Measurements from ENCODE around the gene REV3L. TPM values are rescaled to one million over a fixed set of nuclear protein-coding genes. Genes with fewer than 3 reads are reported as not detected.

Gene REV3L
- total and polyA plus RNA-seq, 9 of the 15 experiments (the other 6 are each of a cell fraction or from before 2014, with no cell fraction given) = 5.5 to 24.4 (median 14.4) TPM

- ChIA-PET POLR2A (interaction anchor here (1.5 kb wide), 1 partner anchor 12 kb away, joined by 7 read pairs; no protein-coding TSS in a partner anchor), CTCF (ENCODE audit: low intra/inter-chr PET ratio) (no interaction called here)
- in situ Hi-C loops (cut with MboI) = no loop called here
- H3K9ac ChIP-seq (ENCODE audit: insufficient read depth in 1 of 2, low read depth in 2 of 2, low read length in 2 of 2) = no peak overlapping the region
- no peaks in the 10 kb centered on the region for H3K9me3 ChIP-seq (replicated peaks; ENCODE audit: control insufficient read depth, insufficient read depth, low read depth, low read length)
- H3K27ac ChIP-seq (ENCODE audit: extremely low read depth, low read depth, low read length) = no peak overlapping the region; the same call in 2 of the 3 replicates
- no peak overlapping the region for H3K4me3 ChIP-seq
- H3K4me2 ChIP-seq (ENCODE audit: insufficient read depth, low read length) = peak overlapping the region; percentile 28; the same call in 1 of the 2 replicates
- DNase-seq (ENCODE audit: extremely low read depth in 1 of 4, low spot score in 3 of 4) = peak in 1 of 4 experiments; percentile 32
- H3K9me1 ChIP-seq (ENCODE audit: control insufficient read depth, insufficient read depth, low read length) = no peaks in the 10 kb centered on the region
- peaks cover 50% of the 10 kb centered on the region for H3K36me3 ChIP-seq (ENCODE audit: control insufficient read depth, insufficient read depth, low read length)
- H3K27me3 ChIP-seq (ENCODE audit: control insufficient read depth in 2 of 2, insufficient read depth in 2 of 2, low read length in 2 of 2) = no peaks in the 10 kb centered on the region
- no peak overlapping the region for H2AFZ ChIP-seq (ENCODE audit: low read depth, low read length)
- intact Hi-C loops (cut with micrococcal nuclease) = no loop called here
- BruUV-seq (replicated peaks) = no TSS peak
- peaks cover 0 to 3% of the 10 kb centered on the region in 2 experiments; a peak in 2 of 5 replicates for H3K4me1 ChIP-seq (replicated peaks in 1 of 2; ENCODE audit: control insufficient read depth in 2 of 2, insufficient read depth in 2 of 2, low read length in 2 of 2)
- FAIRE-seq = peak; percentile 35
- peaks cover 6% of the 10 kb centered on the region; the same call in 2 of the 3 replicates for H3K79me2 ChIP-seq (ENCODE audit: control insufficient read depth, insufficient read depth, low read length)
- no peaks in the 10 kb centered on the region for H4K20me1 ChIP-seq (replicated peaks; ENCODE audit: control insufficient read depth, insufficient read depth, low read length)
- ATAC-seq = peak; percentile 84
- WGBS (ENCODE audit: insufficient coverage, low coverage, missing lambda C conversion rate) = 25% methylated on average over 2 of the region's 2 CpGs
- TF ChIP-seq KLF16 (IDR thresholded peaks at IDR 0.05) = no peak
- TF ChIP-seq, protein P1, sequence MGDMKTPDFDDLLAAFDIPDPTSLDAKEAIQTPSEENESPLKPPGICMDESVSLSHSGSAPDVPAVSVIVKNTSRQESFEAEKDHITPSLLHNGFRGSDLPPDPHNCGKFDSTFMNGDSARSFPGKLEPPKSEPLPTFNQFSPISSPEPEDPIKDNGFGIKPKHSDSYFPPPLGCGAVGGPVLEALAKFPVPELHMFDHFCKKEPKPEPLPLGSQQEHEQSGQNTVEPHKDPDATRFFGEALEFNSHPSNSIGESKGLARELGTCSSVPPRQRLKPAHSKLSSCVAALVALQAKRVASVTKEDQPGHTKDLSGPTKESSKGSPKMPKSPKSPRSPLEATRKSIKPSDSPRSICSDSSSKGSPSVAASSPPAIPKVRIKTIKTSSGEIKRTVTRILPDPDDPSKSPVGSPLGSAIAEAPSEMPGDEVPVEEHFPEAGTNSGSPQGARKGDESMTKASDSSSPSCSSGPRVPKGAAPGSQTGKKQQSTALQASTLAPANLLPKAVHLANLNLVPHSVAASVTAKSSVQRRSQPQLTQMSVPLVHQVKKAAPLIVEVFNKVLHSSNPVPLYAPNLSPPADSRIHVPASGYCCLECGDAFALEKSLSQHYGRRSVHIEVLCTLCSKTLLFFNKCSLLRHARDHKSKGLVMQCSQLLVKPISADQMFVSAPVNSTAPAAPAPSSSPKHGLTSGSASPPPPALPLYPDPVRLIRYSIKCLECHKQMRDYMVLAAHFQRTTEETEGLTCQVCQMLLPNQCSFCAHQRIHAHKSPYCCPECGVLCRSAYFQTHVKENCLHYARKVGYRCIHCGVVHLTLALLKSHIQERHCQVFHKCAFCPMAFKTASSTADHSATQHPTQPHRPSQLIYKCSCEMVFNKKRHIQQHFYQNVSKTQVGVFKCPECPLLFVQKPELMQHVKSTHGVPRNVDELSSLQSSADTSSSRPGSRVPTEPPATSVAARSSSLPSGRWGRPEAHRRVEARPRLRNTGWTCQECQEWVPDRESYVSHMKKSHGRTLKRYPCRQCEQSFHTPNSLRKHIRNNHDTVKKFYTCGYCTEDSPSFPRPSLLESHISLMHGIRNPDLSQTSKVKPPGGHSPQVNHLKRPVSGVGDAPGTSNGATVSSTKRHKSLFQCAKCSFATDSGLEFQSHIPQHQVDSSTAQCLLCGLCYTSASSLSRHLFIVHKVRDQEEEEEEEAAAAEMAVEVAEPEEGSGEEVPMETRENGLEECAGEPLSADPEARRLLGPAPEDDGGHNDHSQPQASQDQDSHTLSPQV (IDR thresholded peaks at IDR 0.05) = no peak
- TF ChIP-seq MAFG (tag; conservative IDR thresholded peaks at IDR 0.05) = peak; percentile 77
- no peak for TF ChIP-seq E2F8 (IDR thresholded peaks at IDR 0.05; ENCODE audit: low read depth, partially characterized antibody)
- TF ChIP-seq EP400 (IDR thresholded peaks at IDR 0.05) = no peak
- TF ChIP-seq DPF2 (IDR thresholded peaks at IDR 0.05) = peak; percentile 82; the same call in 1 of the 2 replicates
- peak; percentile 86 for TF ChIP-seq NFE2 (IDR thresholded peaks at IDR 0.05; ENCODE audit: low read depth)
- TF ChIP-seq, protein P2, sequence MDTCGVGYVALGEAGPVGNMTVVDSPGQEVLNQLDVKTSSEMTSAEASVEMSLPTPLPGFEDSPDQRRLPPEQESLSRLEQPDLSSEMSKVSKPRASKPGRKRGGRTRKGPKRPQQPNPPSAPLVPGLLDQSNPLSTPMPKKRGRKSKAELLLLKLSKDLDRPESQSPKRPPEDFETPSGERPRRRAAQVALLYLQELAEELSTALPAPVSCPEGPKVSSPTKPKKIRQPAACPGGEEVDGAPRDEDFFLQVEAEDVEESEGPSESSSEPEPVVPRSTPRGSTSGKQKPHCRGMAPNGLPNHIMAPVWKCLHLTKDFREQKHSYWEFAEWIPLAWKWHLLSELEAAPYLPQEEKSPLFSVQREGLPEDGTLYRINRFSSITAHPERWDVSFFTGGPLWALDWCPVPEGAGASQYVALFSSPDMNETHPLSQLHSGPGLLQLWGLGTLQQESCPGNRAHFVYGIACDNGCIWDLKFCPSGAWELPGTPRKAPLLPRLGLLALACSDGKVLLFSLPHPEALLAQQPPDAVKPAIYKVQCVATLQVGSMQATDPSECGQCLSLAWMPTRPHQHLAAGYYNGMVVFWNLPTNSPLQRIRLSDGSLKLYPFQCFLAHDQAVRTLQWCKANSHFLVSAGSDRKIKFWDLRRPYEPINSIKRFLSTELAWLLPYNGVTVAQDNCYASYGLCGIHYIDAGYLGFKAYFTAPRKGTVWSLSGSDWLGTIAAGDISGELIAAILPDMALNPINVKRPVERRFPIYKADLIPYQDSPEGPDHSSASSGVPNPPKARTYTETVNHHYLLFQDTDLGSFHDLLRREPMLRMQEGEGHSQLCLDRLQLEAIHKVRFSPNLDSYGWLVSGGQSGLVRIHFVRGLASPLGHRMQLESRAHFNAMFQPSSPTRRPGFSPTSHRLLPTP (IDR thresholded peaks at IDR 0.05; ENCODE audit: borderline replicate concordance, extremely low read depth, insufficient read length) = no peak
- peak; percentile 61 for TF ChIP-seq ARID1B (IDR thresholded peaks at IDR 0.05)
- no peak for TF ChIP-seq U2AF1 (optimal IDR thresholded peaks at IDR 0.05; ENCODE audit: low read depth, low read length)
- TF ChIP-seq SMARCA4 (IDR thresholded peaks at IDR 0.05) = peak; percentile 59; the same call in 1 of the 2 replicates
- TF ChIP-seq TRIM24 (IDR thresholded peaks at IDR 0.05) = peak; percentile 18 to 66; a peak in 2 of 4 replicates
- peak; percentile 17; the same call in 1 of the 2 replicates for TF ChIP-seq CBFA2T3 (IDR thresholded peaks at IDR 0.05)
- TF ChIP-seq RFX7 (CRISPR knock-in tag; IDR thresholded peaks at IDR 0.05) = no peak
- TF ChIP-seq HMGN3 (IDR thresholded peaks at IDR 0.05; ENCODE audit: borderline replicate concordance, extremely low read depth, insufficient read length, low read depth, low read length) = no peak
Measured at GRCh38 chr6:111276335-111276734, 206.7 kb downstream of the REV3L start.
